HG02870 (cell line): ENCODE measurements around the gene MYDGF.

Experiments used
- ATAC-seq: cut with Tn5 transposase; IDR thresholded peaks from one replicate; pipeline ENCODE4 v1.9.1; 2021; ENCODE audit warnings: mild to moderate bottlenecking, moderate library complexity; ENCODE audit not compliant: unreplicated experiment

Gene MYDGF

GRCh38 chr19:4647676-4648644 is 22.2 kb downstream of the MYDGF start:
- no peak for ATAC-seq

GRCh38 chr19:4645718-4646117 is 24.4 kb downstream of the MYDGF start:
- ATAC-seq, result no peak

- ATAC-seq, result no peak
These were observed 27.5 kb downstream of the MYDGF start for GRCh38 chr19:4642625-4643024.

- no peak for ATAC-seq
These were observed 29.0 kb downstream of the MYDGF start for GRCh38 chr19:4641132-4641531.

GRCh38 chr19:4640247-4641000 is 29.7 kb downstream of the MYDGF start:
- ATAC-seq, result no peak

- ATAC-seq, result peak; percentile 21
These were observed 30.5 kb downstream of the MYDGF start for GRCh38 chr19:4639531-4640246.

GRCh38 chr19:4638828-4639530 is 31.2 kb downstream of the MYDGF start, which contains the start of gene TNFAIP8L1:
TSS of gene TNFAIP8L1 (plus strand) at chr19:4639516. CDS start at chr19:4651870, 12,354 bp downstream.
- ATAC-seq, result peak; percentile 77

- no peak for ATAC-seq
These were observed 31.8 kb downstream of the MYDGF start for GRCh38 chr19:4638317-4638716.

- no peak for ATAC-seq
These were observed 33.4 kb downstream of the MYDGF start for GRCh38 chr19:4636761-4637160.

GRCh38 chr19:4636151-4636717 is 33.9 kb downstream of the MYDGF start:
- ATAC-seq, result no peak

- ATAC-seq, result no peak
These were observed 34.4 kb downstream of the MYDGF start for GRCh38 chr19:4635754-4636116.

- ATAC-seq, result no peak
These were observed 36.8 kb downstream of the MYDGF start for GRCh38 chr19:4633140-4633967.

- ATAC-seq, result no peak
These were observed 45.3 kb downstream of the MYDGF start for GRCh38 chr19:4624733-4625362.

GRCh38 chr19:4624301-4624700 is 45.8 kb downstream of the MYDGF start:
- no peak for ATAC-seq

- no peak for ATAC-seq
These were observed 47.3 kb downstream of the MYDGF start for GRCh38 chr19:4622695-4623421.

- no peak for ATAC-seq
These were observed 49.5 kb downstream of the MYDGF start for GRCh38 chr19:4620675-4621074.

GRCh38 chr19:4619668-4620294 is 50.4 kb downstream of the MYDGF start:
- no peak for ATAC-seq

GRCh38 chr19:4618019-4618418 is 52.1 kb downstream of the MYDGF start:
- ATAC-seq, result no peak
